Dedifferentiated amniotic fluid mesenchymal stem cell (primary cell): ENCODE data around the gene GBP1.
A peak's percentile ranks its signal among the peaks of the same experiment; 100 is the strongest.
"Not testable (repeated sequence)": the region's sequence is repeated elsewhere in the genome, so short reads cannot be mapped to it uniquely, and the experiment has no call there.

Source experiments
- DNase-seq: peaks from one replicate; pipeline ENCODE4 v3.0.0-alpha.2; 2016; ENCODE audit errors: extremely low spot score

Gene GBP1

GRCh38 chr1:89065079-89065868, at the start of gene GBP1:
GBP1 (minus strand) TSS chr1:89065208; CDS start chr1:89063234, 1,974 bp downstream.
- DNase-seq = peak; percentile 90

- DNase-seq = no peak
These were observed 49.7 kb upstream of the GBP1 start for GRCh38 chr1:89114662-89115061.

- DNase-seq = no peak
These were observed 48.0 kb upstream of the GBP1 start for GRCh38 chr1:89112871-89113613.

- DNase-seq = no peak
These were observed 39.7 kb upstream of the GBP1 start for GRCh38 chr1:89104687-89105086.

DNA sequence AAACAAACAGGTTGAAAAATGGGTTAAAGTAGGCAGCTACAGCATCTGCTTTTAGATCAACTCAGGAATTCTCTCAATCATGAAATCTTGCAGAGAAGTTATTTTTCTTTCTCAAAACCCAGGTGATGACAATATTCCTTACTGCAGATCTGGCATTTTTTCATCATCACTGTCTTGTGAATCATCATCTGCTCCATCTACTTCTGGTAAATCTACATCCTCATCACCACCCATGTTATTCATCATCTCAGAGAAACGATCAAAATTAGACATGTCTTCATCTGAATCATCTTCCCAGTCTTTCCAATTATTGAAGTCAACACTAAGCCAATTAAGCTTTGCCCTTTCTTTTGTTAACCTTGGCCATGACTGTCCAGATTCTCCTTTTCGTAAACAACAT, 39.1 kb upstream of the GBP1 start:
- no peak for DNase-seq

- DNase-seq = no peak
These were observed 37.0 kb upstream of the GBP1 start for GRCh38 chr1:89102021-89102420.

- no peak for DNase-seq
These were observed 35.4 kb upstream of the GBP1 start for GRCh38 chr1:89100412-89100811.

DNA sequence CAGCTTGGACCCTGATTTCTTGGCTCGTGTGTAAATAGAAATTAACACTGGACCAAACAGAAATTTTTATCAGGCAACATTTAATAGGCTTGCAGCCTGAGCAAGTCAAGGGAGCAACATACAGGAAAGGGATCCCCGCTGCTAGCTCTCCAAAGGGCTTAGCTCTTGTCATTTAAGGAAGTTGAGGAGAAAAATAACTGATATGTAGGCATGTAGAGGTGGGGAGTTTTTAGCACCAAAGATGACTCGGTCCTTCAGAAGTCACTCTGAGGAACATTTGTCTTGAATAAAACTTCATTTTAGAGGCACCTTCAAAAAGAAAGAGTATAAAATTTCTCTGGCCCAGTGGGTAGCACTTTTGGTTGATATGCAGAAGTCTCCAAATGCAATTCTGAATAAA, 33.8 kb upstream of the GBP1 start:
- no peak for DNase-seq

- no peak for DNase-seq
These were observed 30.7 kb upstream of the GBP1 start for GRCh38 chr1:89095737-89096136.

DNA sequence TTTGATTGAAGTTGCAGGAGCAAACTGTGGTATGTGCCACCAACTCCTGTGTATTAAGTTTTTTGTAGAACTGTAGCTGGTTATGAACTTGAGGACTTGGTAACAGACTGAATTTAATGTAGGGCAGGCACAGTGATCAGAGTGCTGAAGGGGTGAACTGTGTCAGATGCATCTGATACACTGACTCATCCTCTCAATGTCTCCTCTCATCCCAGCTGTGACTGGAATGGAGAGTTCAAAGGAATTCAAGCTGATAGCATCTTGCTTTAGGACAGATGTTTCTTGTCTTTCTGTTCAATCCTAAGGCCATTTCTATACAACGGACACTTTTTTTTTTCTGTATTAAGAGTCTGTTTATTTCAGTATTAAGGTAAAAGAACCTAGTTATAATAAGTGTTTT, 25.0 kb upstream of the GBP1 start:
- no peak for DNase-seq

GRCh38 chr1:89088572-89088971, 23.6 kb upstream of the GBP1 start:
- no peak for DNase-seq

GRCh38 chr1:89087241-89087640, 22.2 kb upstream of the GBP1 start:
- DNase-seq = no peak

DNA sequence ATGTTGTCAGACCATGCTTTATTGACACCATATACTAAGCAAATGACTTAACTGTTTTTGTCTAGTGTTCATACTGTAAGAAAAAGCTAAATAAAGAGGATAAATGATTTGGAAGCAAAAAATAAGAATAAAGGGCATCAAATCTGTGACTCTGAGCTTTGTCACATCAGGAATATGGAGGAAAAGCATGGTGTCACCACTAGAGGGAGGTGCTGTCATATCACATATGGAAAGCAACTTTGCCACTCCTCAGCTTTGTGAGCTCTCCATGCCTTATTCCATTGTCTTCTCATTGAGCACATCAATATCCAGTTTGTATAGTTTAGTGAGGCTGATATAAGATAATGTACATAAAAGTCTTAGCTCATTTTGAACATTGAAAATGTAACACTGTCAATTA, 20.8 kb upstream of the GBP1 start:
- DNase-seq = no peak

DNA sequence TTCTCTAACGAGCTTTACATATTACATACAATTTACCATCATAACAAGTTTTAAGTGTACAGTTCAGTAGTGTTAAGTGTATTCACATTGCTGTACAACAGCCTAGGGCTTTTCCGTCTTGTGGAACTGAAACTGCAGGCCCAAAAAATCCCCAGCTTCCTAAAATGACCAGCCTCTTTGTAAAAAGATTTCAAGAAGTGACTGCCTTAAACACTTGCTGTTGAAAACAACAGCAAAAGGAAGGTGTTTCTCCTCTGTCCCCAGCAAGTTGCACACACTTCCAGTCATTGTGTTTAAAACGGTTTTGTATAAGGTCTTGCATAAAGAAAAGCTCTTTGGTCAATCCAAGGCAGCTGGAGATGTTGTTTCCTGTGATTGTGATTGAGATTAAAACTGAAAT, 16.0 kb upstream of the GBP1 start:
- DNase-seq = no peak

DNA sequence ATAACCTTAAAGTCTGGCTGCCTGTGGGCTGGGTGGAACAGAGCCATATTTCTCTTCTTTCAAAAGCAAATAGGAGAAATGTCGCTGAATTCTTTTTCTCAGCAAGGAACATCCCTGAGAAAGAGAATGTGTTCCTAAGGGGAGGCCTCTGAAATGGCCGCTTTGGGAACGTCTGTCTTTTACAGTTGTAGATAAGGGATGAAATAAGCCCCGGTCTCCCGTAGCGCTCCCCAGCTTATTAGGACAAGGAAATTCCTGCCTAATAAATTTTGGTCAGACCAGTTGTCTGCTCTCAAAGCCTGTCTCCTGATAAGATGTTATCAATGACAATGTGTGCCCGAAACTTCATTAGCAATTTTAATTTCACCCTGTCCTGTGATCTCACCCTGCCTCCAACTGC, 15.1 kb upstream of the GBP1 start:
- not testable (repeated sequence) for DNase-seq

- DNase-seq = not testable (repeated sequence)
These were observed 7.6 kb upstream of the GBP1 start for GRCh38 chr1:89072466-89073065.

GRCh38 chr1:89070509-89070908, 5.5 kb upstream of the GBP1 start:
- DNase-seq = no peak

DNA sequence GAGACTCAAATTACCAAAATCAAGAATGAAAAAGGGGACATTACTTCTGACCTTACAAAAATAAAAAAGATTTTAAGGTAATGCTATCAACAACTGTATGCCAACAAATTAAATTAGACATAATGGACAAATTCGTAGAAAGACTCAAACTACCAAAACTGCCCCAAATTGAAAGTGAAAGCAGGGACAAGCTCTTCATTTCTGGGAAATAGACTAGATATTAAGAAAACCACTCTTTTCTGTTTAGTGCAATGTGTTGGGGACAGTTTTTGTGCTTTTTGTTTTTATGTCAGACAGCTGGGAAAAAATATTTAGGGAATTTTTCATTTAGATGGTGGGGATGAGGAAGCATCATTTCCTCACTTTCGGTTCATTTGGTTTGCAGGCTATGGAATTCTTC, 4.9 kb upstream of the GBP1 start:
- no peak for DNase-seq

DNA sequence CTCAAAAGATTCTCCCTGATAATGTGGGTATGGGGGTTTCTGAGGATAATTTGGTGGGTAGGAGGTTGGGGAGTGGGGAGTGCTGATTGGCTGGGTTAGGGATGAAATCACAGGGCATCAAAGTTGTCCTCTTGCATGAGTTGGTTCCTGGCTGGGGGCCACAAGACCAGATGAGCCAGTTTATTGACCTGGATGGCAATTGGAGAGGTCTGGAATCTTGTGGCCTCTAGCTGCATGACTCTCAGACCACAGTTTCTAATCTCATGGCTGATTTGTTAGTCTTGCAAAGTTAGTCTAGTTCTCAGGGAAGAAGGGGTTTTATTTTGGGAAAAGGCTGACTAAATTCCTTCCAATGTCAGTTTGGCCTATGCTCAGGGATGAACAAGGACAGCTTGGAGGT, 3.3 kb upstream of the GBP1 start:
- DNase-seq = no peak

GRCh38 chr1:89064632-89065031, 376 bp downstream of the GBP1 start:
- no peak for DNase-seq

- DNase-seq = no peak
These were observed 1.9 kb downstream of the GBP1 start for GRCh38 chr1:89063094-89063493.

GRCh38 chr1:89060091-89060490, 4.9 kb downstream of the GBP1 start:
- DNase-seq = no peak

DNA sequence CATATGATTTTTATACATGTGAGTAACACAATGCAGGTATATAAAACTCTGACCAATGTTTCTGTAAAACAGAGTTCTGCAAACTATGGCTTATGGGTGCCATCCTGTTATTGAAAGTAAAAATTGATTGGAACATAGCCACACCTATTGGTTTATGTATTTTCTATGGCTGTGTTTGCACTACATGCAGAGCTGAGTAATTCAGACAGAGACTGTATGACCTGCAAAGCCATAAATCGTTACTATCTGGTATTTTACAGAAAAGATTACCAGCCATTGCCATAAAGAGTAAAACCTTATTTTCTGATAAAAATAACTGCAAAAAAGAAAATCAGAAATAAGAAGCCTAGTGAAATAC, 13.1 kb downstream of the GBP1 start:
- no peak for DNase-seq
